Suppressor macrophage treated with lipopolysaccharide for 1 hour (primary cell): ENCODE data around the gene MAP4K3.

Experiments
- DNase-seq, 3 donors: peaks; one replicate each; pipeline ENCODE4 v3.0.0-alpha.2; 2020 to 2022

The MAP4K3 gene

GRCh38 chr2:39443009-39443408 lies 5.9 kb upstream of the MAP4K3 start:
- no peak for DNase-seq

DNA sequence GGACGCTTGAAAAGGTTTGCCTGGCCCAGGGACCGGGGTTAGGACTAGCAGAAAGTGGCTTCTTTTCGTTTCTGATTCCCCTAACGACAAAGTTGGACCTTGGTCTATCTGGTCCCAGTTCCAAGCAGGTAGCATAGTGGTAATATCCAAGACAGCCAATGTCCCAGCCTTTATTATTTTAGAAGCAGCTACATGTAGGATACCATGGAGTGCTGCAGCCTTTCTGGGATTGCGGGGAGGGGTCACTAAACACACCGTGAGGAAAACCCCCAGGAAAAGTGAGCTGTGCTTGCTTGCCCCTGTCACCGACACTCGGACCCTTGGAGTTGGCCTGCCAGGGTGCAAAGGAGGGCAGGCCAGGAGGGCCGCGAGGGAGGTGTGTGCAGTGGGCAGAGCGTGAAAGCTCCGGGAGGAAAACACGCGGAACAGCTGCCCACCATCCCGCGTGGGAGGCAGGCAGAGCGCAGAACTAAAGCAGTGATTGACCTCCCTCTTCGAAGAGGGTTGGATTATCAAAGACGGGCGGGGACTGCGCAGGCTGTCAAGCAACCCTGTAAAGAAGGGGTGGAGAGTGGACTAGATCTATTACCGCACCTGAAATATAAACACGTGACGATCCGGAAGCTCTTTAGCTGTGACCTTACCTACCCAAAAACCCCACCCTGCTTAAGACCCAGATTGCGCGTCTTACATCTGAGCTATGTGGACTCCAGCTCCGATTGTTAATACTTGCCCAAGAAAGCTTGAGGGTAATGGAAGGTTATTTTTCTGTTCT lies 624 bp upstream of the MAP4K3 start:
- DNase-seq = peak; percentile 55 to 70 (median 61)

- peak in 1 of 3 donors; percentile 24 for DNase-seq
Observed at GRCh38 chr2:39435741-39436591, 1.1 kb downstream of the MAP4K3 start.

GRCh38 chr2:39435234-39435633 lies 1.9 kb downstream of the MAP4K3 start:
- DNase-seq = peak in 2 of 3 donors; percentile 19 to 25

- DNase-seq = no peak
Observed at GRCh38 chr2:39434233-39434897, 2.7 kb downstream of the MAP4K3 start.

- no peak for DNase-seq
Observed at GRCh38 chr2:39433586-39434195, 3.4 kb downstream of the MAP4K3 start.

DNA sequence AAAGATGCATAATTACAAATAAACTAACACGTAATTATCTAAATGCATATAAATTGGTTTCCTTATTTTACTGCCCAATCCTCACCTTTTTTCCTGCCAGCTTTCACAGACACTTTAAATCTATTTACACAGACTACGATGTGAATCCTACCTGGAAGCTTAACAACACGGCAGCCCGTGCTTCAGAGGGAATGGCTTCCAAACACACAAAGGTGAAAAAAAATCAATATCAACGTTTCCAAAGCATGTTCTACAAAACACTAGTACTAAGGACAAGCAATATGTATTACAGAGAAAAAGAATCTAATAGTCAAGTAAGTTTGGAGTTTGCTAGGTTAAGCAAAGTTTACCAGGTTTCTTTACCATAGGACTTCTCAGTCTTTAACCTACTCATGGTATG lies 4.4 kb downstream of the MAP4K3 start:
- DNase-seq = no peak

GRCh38 chr2:39431592-39432316 lies 5.3 kb downstream of the MAP4K3 start:
- peak; percentile 71 to 82 (median 79) for DNase-seq

DNA sequence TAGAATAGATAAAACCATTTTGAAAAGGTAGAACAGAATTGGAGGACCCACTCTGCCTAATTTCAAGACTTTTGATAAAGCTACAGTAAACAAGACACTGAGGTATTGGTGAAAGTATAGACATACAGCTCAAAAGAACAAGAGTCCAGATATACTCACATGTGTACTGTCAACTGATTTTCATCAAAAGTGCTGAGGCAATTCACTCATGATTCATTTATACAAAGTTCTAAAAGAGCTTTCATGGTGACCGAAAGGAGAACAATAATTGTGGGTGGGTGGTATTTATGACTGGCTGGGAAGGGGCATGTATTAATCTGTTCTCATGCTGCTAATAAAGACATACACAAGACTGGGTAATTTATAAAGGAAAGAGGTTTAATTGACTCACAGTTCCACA lies 7.3 kb downstream of the MAP4K3 start:
- DNase-seq = peak; percentile 47 to 76 (median 74)

DNA sequence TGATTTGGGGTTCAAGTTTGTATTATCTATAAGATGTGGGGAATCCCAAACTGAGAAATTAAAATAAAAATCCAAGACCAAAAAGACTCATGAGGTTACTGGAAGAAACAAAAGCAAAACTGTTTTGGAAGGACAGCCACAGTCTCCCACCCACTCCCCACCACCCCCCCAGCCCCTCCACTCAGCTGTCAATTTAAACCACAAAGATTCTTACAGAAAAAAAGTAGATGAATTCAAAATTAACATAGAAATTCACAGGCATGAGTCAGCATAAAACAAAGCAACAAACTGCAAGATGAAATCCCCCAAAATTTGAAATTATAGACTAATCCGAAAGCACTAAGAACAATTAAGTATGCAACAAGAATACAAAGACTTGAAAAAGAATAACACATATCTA lies 12.1 kb downstream of the MAP4K3 start:
- DNase-seq = no peak

DNA sequence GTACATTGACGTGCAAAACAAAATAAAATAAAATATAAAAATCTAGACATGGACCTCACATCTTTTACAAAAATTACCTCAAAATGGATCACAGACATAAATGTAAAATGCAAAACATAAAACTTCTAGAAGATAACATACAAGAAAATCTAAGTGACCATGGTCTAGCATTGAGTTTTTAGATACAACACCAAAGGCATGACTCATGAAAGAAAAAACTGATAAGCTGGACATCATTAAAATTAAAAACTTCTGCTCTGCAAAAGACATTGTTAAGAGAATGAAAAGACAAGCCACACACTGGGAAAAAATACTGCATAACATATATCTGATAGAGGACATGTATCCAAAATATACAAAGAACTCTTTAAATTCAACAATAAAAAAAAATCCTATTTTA lies 14.4 kb downstream of the MAP4K3 start:
- no peak for DNase-seq

GRCh38 chr2:39421354-39421753 lies 15.7 kb downstream of the MAP4K3 start:
- DNase-seq = no peak

GRCh38 chr2:39419282-39420223 lies 17.5 kb downstream of the MAP4K3 start:
- DNase-seq = no peak

DNA sequence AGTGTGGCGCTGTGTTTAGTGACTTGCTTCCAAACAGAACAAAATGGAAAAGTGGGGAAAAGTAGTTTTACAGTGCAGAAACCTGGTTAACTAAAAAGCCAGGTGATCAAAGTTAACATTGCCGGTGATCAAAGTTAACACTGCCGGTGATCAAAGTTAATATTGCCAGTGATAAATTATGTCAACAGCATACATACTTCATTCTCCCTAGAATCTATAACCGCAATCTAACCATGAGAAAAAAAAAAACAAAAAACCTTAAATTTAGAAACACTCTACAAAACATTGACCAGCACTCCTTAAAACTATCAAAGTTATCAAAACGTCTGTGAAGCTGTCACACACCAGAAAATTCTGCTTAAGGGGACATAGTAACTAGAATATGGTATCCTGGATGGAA lies 18.6 kb downstream of the MAP4K3 start:
- no peak for DNase-seq

DNA sequence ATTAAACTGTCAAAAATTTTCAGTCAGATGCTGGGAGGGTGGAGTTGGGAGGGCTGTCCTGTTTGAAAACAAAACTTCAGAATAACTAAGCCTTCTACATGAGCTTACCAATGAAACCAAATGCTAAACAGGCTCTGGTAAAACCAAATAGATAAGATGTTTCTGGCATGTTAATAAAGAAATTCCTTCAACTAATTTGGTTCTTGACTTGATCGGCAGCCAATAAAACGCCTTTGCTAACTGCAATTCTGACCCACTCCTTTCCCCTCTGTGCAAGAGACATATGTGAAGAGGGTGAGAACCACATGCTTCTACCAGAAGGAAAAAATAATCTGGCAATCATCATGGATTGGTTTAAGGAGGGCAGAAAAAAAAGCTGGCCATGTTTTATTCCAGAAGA lies 20.9 kb downstream of the MAP4K3 start:
- no peak for DNase-seq

GRCh38 chr2:39413063-39413737 lies 23.9 kb downstream of the MAP4K3 start:
- peak in 1 of 3 donors; percentile 34 for DNase-seq

- peak; percentile 52 to 84 (median 70) for DNase-seq
Observed at GRCh38 chr2:39411181-39411944, 25.7 kb downstream of the MAP4K3 start.

GRCh38 chr2:39409697-39410389 lies 27.2 kb downstream of the MAP4K3 start:
- DNase-seq = no peak
